ENCODE measurements around the gene HSD3B1.
A peak's percentile ranks its signal among the peaks of the same experiment; 100 is the strongest.

The HSD3B1 gene

DNA sequence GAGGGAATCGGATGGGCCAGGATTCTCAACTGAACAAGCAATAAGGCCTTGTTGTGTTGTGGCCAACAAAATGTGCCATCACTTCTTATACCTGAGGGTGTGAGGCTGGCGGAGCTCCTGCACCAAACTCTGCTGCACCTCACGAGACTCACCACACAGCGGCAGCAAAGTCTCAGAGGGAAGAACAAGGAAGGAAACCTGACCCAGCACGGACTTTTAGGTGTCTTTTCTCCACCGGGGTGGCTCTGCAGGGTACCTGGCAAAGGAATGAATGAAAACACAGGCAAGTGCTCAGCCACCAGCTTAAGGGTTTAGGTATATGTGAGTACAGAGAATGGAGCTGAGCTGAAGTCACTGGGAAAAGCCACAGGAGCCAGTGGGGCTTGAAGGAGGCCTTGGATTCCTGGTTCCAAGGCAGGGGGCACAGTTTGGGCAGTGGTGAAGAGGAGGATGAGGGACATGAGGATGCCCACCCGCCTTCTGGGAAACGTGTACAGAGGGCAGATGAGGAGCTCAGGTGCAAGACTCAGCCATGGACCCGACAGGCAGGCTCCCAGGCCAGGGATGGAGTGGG lies 31.1 kb upstream of the HSD3B1 start:
- TF ChIP-seq, protein P1, sequence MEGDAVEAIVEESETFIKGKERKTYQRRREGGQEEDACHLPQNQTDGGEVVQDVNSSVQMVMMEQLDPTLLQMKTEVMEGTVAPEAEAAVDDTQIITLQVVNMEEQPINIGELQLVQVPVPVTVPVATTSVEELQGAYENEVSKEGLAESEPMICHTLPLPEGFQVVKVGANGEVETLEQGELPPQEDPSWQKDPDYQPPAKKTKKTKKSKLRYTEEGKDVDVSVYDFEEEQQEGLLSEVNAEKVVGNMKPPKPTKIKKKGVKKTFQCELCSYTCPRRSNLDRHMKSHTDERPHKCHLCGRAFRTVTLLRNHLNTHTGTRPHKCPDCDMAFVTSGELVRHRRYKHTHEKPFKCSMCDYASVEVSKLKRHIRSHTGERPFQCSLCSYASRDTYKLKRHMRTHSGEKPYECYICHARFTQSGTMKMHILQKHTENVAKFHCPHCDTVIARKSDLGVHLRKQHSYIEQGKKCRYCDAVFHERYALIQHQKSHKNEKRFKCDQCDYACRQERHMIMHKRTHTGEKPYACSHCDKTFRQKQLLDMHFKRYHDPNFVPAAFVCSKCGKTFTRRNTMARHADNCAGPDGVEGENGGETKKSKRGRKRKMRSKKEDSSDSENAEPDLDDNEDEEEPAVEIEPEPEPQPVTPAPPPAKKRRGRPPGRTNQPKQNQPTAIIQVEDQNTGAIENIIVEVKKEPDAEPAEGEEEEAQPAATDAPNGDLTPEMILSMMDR (IDR thresholded peaks at IDR 0.05; ENCODE audit: control insufficient read depth, insufficient read depth, low read depth, low read length, missing control alignments), result peak; percentile 64
- H3K4me3 ChIP-seq (ENCODE audit: control insufficient read depth, low read depth, low read length), result no peak overlapping the region
- DNase-seq (ENCODE audit: low read depth), result no peak

DNA sequence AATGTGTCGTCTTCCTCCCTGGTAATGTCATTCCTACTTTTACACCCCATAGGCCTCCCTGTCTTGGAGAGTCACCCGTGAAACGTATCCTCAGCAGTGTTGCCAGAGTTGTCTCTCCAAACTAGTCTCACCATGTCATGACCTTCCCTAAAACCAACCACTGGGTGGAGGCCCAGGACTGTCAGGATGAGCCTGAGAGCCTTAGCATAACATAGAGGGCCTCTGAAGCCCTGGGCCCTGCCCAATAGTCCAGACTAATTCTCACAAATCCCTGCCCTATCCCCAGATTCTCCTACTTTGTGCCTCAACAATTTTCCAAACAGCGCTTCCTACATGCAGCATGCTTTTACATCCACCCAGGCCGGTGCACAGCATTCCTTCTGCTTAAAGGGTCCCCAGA lies 29.3 kb upstream of the HSD3B1 start:
- TF ChIP-seq, protein P1 (IDR thresholded peaks at IDR 0.05; ENCODE audit: control insufficient read depth, insufficient read depth, low read depth, low read length, missing control alignments), result no peak
- H3K4me3 ChIP-seq (ENCODE audit: control insufficient read depth, low read depth, low read length), result no peak overlapping the region
- no peak for DNase-seq (ENCODE audit: low read depth)

DNA sequence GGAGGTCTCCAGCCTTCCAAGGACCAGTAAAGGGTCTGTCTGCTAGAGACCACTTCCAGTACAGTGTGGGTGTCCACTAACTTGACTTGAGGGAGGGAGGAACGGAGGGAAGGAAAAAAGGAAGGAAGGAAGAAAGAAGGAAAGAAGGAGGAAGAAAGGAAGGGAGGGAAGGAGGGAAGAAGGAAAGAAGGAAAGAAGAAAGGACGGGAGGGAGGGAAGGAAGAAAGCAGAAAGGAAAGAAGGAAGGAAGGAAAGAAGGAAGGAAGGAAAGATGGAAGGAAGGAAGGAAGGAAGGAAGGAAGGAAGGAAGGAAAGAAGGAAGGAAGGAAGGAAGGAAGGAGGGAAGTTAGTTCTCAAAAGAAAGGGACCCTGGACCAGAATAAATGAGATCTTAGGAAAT lies 26.8 kb upstream of the HSD3B1 start:
- no peak for DNase-seq (ENCODE audit: low read depth)
- H3K4me3 ChIP-seq (ENCODE audit: control insufficient read depth, low read depth, low read length), result no peak overlapping the region
- TF ChIP-seq, protein P1 (IDR thresholded peaks at IDR 0.05; ENCODE audit: control insufficient read depth, insufficient read depth, low read depth, low read length, missing control alignments), result no peak

DNA sequence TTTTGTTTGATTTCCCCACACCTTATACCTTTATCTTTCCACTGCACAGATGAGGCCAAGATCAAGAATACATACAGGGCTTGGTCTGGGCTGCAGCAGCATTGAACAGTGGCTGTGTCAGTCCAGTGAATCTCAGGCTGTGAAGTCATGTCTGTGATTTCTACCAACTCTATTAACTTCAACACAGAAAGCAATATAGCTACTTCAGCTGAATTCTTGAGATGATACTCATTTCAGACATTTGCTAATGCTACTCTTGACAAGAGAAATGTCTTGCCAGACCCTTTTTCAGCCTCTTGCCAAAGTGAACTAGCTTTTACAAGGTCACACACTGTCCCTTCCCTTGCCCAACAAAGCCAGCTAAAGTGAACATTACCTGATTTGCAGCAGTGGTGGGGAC lies 25.1 kb upstream of the HSD3B1 start:
- TF ChIP-seq, protein P1 (IDR thresholded peaks at IDR 0.05; ENCODE audit: control insufficient read depth, insufficient read depth, low read depth, low read length, missing control alignments), result no peak
- no peak overlapping the region for H3K4me3 ChIP-seq (ENCODE audit: control insufficient read depth, low read depth, low read length)
- no peak for DNase-seq (ENCODE audit: low read depth)

DNA sequence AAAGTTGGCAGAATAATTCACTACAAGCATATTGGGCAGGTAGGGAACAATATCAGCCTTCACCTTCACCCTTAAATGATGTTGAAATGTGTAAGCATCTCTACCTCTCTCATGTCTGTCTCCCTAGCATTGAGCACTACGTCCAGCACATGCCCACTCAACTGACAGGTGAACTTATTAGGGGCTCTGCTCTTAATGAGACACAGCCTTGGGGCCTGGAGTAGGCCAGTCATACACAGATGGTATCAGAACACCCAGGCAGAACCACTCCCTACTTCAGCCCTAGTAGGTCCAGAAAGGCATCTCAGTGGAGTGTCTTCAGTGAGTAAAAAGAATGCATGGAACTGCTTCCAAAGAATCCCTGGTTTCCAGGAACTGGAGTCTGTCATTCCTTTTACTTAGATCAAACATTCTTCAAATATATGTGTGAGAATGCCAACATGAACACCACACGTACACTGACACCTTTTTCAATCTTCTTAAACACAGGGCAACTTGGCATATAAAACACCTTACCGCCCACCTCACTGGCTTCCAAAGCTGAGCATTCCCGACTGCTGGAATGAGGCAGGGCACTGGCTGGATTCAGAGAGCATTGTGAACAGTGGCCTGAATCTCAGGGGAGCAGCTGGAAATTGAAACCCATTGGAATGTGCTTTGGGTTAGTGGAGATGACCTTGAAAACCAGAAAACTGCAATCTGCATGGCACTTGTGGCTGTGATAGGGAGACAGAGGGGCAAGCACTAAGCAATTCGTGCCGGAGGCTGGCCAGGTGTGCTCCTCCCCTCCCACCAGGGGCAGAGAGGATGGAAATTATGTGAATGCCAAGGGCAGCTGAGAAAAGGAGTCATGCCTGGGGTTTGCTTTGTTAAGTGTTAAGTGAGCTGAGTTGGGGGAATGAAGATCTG lies 24.2 kb upstream of the HSD3B1 start:
- no peak for DNase-seq (ENCODE audit: low read depth)
- TF ChIP-seq, protein P1 (IDR thresholded peaks at IDR 0.05; ENCODE audit: control insufficient read depth, insufficient read depth, low read depth, low read length, missing control alignments), result no peak
- H3K4me3 ChIP-seq (ENCODE audit: control insufficient read depth, low read depth, low read length), result no peak overlapping the region

DNA sequence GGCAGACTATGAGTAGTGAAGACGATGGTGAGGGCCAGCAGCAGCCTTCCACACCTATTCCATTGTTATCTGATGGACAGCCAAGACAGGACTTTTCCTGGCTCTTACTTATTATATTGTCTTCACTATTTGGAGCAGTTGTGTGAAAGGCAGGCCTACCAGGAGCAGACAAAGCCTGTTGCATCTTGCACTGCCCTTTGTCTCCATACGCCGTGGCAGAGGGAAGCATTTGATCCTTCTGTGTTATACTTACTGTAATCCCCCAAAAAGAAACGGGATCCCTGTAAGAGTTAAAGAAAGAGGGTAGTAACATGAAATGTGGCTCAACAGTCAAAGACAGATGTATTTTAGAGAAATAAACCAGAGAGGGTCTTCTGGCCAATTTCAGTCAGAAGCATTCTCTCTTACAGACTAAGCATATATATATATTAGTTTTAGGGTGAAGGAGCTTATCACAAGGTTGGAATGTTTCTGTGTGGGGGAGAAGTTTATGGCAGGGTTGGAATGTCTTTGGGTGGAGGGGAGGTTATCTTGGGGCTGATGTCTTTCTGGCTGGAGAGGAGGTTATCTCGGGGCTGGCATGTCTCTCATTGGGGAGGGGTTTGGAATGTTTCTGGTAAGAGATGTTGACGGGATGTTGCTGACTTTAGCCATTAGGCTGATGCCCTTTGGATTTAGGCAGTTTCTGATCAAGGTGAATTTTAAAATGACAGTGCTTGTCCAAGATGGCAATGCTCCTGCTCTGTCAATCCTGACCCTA lies 23.4 kb upstream of the HSD3B1 start:
- DNase-seq (ENCODE audit: low read depth), result no peak
- H3K4me3 ChIP-seq (ENCODE audit: control insufficient read depth, low read depth, low read length), result no peak overlapping the region
- TF ChIP-seq, protein P1 (IDR thresholded peaks at IDR 0.05; ENCODE audit: control insufficient read depth, insufficient read depth, low read depth, low read length, missing control alignments), result no peak
